Measurements from ENCODE around the gene ANKRD66.

Gene ANKRD66

DNA sequence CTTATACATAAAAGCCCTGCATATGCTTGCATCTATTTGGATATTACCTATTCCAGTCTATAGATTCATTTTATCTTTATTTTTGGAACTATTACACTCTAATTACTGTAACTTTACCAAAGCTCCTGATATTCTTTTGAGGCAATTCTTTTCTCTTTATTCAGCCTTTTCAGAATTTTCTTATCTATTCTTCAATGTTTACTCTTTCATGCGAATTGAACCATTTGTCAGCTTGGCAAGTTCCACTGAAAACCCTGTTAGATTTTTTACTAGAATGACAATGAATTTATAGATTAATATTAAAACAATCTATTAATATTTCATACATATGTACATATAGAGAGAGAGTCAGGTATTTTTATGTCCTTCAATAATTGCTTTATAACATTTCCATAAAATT is 45.9 kb downstream of the ANKRD66 start:
- DNase-seq, result no peak

DNA sequence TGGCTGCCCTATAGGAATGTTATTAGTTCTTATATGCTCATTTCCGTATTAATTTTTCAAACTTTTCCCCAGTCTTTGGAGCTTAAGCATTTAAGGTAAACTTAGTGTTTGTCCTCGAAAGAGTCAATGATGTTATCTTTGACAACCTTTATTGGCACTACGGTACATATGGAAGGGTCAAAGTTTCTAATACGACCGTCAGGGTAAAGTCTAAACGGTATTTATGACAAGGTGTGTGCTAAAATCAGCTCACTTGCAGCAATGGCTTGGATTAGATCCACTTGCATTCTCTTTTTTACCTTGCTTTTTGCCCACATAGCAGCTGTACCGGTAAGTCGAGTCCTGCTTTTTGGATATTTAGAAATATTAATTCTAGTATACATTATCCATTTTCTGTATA is 46.4 kb downstream of the ANKRD66 start, which contains the start of gene MEP1A:
Gene MEP1A (plus strand): TSS at position 252 of the 400 bp plus-strand sequence. CDS start 10 bp downstream, at position 262.
- DNase-seq, result no peak

DNA sequence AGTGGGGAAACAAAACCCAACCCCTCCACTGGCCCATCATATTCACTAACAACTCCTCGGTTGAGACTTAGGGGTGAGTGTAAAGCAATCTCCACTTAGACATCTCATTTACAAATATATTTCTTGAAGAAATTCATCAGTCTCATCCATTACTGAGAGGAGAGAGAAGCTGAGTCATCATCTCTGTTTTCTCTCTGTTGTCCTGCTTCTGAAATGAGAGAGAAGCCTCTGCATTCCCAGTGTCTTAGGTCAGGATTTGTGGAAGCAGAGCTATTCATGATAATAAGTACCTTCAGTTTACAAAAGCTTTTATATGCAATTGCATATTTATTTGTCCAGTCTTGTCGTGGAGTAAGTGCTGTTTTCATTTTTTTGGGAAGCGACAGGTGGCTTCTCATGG is 47.3 kb downstream of the ANKRD66 start:
- DNase-seq, result no peak

DNA sequence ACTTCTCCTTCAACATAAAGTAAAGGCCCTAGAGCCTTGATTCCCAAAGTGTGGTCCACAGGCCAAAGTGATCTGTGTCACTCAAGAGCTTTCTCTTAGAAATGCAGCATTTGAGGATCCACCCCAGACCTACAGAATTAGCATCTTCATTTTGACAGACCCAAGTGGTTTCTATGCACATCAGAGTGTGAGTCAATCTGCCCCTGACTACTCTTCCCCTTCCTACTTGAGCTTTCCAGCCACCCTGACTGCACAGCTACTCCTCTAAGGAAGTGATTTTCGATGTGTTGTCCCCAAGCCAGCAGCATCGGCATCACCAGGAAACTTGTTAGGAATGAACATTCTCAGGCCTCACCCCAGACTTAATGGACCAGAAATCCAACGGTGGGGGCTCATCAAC is 49.1 kb downstream of the ANKRD66 start:
- DNase-seq, result no peak

DNA sequence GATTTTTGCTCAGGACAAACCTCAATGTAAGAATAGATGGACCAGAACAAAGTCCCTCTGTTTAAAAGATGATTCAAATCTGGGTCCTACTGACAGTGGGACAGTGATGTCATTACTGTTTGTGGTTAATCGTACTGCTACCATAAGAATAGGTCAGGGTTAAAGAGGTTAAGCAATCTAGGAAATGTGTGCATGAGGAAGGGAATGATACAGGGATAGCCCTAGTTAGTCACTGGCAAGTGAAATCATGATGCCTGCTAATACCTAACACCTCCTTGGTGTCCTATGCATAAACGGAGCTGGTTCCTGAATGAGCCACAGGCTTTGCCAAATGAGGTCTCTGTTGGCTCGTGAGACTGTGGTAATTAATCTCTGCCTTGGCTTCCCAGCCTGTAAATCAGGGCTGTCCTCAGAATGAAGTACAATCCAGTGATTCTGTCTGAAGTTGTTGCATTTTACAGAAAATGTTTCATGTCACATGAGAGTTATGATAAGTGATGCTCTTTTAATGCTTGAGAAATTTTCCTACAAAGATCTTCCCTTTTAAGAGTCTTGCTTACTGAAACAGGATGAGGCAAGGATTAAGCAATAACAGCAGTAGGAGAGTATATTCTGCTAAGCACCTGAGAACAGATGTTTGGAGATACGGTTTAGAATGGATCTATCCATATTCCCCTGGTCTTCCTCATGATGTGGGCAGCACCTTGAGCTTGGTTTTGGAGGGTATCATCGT is 50.3 kb downstream of the ANKRD66 start:
- no peak for DNase-seq

DNA sequence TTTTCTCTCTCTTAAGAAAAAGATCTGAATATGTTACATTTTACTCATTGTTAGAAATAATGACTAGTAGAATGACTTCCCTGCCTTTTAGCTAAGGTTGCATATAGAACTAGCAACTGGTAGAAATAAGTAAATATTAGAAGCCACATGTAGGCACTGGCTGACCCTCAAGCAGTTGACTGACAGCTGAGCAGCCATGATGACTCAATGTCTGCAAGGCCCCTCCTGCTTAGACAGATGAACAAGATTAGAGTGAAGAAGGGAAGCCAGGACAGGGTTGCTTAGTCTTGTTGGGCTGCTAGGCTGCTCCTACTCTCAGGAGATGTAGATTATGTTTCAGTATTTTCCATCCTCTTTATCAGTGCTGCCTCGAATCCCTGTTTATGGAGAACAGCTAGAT is 52.9 kb downstream of the ANKRD66 start:
- DNase-seq, result no peak

DNA sequence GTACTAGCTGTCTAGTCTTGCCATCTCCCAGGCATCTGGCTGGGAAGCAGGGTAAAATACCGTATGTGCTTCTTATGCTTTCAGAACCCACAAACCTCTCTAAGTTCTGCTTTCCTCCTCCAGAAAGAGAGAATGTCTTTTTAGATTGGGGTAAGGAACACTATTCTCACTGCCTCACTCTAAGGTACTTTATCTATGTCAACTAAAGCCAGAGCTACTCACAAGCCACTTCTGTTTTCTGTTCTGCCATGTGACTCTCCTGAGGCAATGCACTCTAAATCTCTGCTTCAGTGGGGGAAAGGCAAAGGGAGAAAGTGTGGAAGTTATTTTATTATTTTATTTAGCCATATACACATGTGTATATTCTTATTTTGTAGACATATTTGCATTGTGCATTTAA is 62.1 kb downstream of the ANKRD66 start:
- no peak for DNase-seq
